WTC11 (cell line): ENCODE results near the gene SLC22A31. TPM values are rescaled to one million over a fixed set of nuclear protein-coding genes. Genes with fewer than 3 reads are reported as not detected.

Experiments used
- ATAC-seq: fragments of 200-7000 bp; cut with Tn5 transposase; 2 replicates; pipeline ENCODE4 v1.10.0; 2021; ENCODE audit warnings: mild to moderate bottlenecking, moderate library complexity
- CTCF ChIA-PET: fragments of 300-600 bp; sonication (Branson Sonifier 250); formaldehyde crosslinking; loops from one replicate; lab custom pipeline; 2021; ENCODE audit warnings: antibody characterized with exemption; lab: Charles Lee
- POLR2A ChIA-PET: fragments of 350-600 bp; sonication (Branson Sonifier 250); formaldehyde crosslinking; loops from one replicate; lab custom pipeline; 2021; ENCODE audit warnings: antibody characterized with exemption; lab: Charles Lee
- DNase-seq: peaks from one replicate; pipeline ENCODE4 v3.0.0; 2021; ENCODE audit warnings: low spot score
- H3K27ac Mint-ChIP-seq: 2 replicates; pipeline ENCODE4 v1.8.0; 2021; ENCODE audit warnings: mixed read lengths
- H3K27me3 Mint-ChIP-seq: 2 replicates; pipeline ENCODE4 v1.8.0; 2021; ENCODE audit warnings: low read depth, mild to moderate bottlenecking, moderate library complexity, mixed read lengths
- H3K36me3 Mint-ChIP-seq: 2 replicates; pipeline ENCODE4 v1.8.0; 2021; ENCODE audit warnings: mixed read lengths
- H3K4me1 Mint-ChIP-seq: 2 replicates; pipeline ENCODE4 v1.8.0; 2022; ENCODE audit warnings: mixed read lengths
- H3K4me3 Mint-ChIP-seq: 2 replicates; pipeline ENCODE4 v1.8.0; 2021; ENCODE audit warnings: mild to moderate bottlenecking, moderate library complexity, mixed read lengths
- H3K9me3 Mint-ChIP-seq: 2 replicates; pipeline ENCODE4 v1.8.0; 2021; ENCODE audit warnings: mixed read lengths
- ATF1 ChIP-seq: sonication (generic); formaldehyde crosslinking; IDR thresholded peaks from 2 replicates; pipeline ENCODE4 v1.8.1; 2023; ENCODE audit warnings: mild to moderate bottlenecking, moderate library complexity, missing genetic modification reagents
- EMX1 ChIP-seq: fragments of 250-450 bp; sonication (Bioruptor Pico); IDR thresholded peaks from 2 replicates; pipeline ENCODE4 v1.8.0; 2021; ENCODE audit warnings: mild to moderate bottlenecking
- HMGA2 ChIP-seq: fragments of 250-450 bp; sonication (Bioruptor Pico); IDR thresholded peaks from 2 replicates; pipeline ENCODE4 v1.4.0; 2021; ENCODE audit warnings: mild to moderate bottlenecking, moderate library complexity
- HMGXB4 ChIP-seq: sonication (generic); formaldehyde crosslinking; IDR thresholded peaks from 2 replicates; pipeline ENCODE4 v1.8.1; 2023; ENCODE audit warnings: mild to moderate bottlenecking, moderate library complexity, missing genetic modification reagents
- IRF2 ChIP-seq: sonication (generic); formaldehyde crosslinking; IDR thresholded peaks from 2 replicates; pipeline ENCODE4 v1.8.0; 2022; ENCODE audit warnings: low read depth, missing genetic modification reagents, borderline replicate concordance
- MYBL2 ChIP-seq: sonication (generic); formaldehyde crosslinking; IDR thresholded peaks from 2 replicates; pipeline ENCODE4 v1.8.1; 2023; ENCODE audit warnings: mild to moderate bottlenecking, moderate library complexity, missing genetic modification reagents
- NFE2L1 ChIP-seq: sonication (generic); formaldehyde crosslinking; IDR thresholded peaks from 2 replicates; pipeline ENCODE4 v1.8.1; 2023; ENCODE audit warnings: missing genetic modification reagents
- NFYB ChIP-seq: sonication (generic); formaldehyde crosslinking; conservative IDR thresholded peaks from 2 replicates; pipeline ENCODE4 v1.8.0; 2022; ENCODE audit warnings: low read depth, missing genetic modification reagents
- OVOL2 ChIP-seq: fragments of 250-450 bp; sonication (Bioruptor Pico); IDR thresholded peaks from 2 replicates; pipeline ENCODE4 v1.9.0; 2021; ENCODE audit warnings: mild to moderate bottlenecking, borderline replicate concordance
- PRRX2 ChIP-seq: fragments of 250-450 bp; sonication (Bioruptor Pico); IDR thresholded peaks from 2 replicates; pipeline ENCODE4 v1.8.0; 2021; ENCODE audit warnings: mild to moderate bottlenecking
- SOX15 ChIP-seq: fragments of 250-450 bp; sonication (Bioruptor Pico); IDR thresholded peaks from 2 replicates; pipeline ENCODE4 v1.9.0; 2021; ENCODE audit warnings: mild to moderate bottlenecking
- TEAD1 ChIP-seq: sonication (generic); formaldehyde crosslinking; IDR thresholded peaks from 2 replicates; pipeline ENCODE4 v1.8.0; 2022; ENCODE audit warnings: mild to moderate bottlenecking, missing genetic modification reagents
- TP53 ChIP-seq: sonication (generic); formaldehyde crosslinking; IDR thresholded peaks from 2 replicates; pipeline ENCODE4 v1.8.1; 2023; ENCODE audit warnings: mild to moderate bottlenecking, missing genetic modification reagents
- ZBTB43 ChIP-seq: sonication (generic); formaldehyde crosslinking; IDR thresholded peaks from 2 replicates; pipeline ENCODE4 v1.8.1; 2023; ENCODE audit warnings: mild to moderate bottlenecking, missing genetic modification reagents
- ZNF232 ChIP-seq: sonication (generic); formaldehyde crosslinking; IDR thresholded peaks from 2 replicates; pipeline ENCODE4 v1.8.0; 2022; ENCODE audit warnings: mild to moderate bottlenecking, missing genetic modification reagents
- ZNF396 ChIP-seq: fragments of 250-450 bp; sonication (Bioruptor Pico); IDR thresholded peaks from 2 replicates; pipeline ENCODE4 v1.8.0; 2021; ENCODE audit warnings: mild to moderate bottlenecking, moderate library complexity, borderline replicate concordance
- total RNA-seq: library from RNA; stranded (reverse); gene quantifications from 3 replicates; pipeline ENCODE4 v1.2.3, GENCODE V29; 2021
- TF ChIP-seq, protein P1 (sequence below): sonication (generic); formaldehyde crosslinking; IDR thresholded peaks from 2 replicates; pipeline ENCODE4 v1.8.0; 2023; ENCODE audit warnings: mild to moderate bottlenecking, missing genetic modification reagents
- TF ChIP-seq, protein P2 (sequence below): sonication (generic); formaldehyde crosslinking; IDR thresholded peaks from 2 replicates; pipeline ENCODE4 v1.8.0; 2022; ENCODE audit warnings: mild to moderate bottlenecking, missing genetic modification reagents
- TF ChIP-seq, protein P3 (sequence below): fragments of 250-450 bp; sonication (Bioruptor Pico); IDR thresholded peaks from 2 replicates; pipeline ENCODE4 v1.9.0; 2021; ENCODE audit warnings: mild to moderate bottlenecking, borderline replicate concordance

The SLC22A31 gene
- total RNA-seq, 1 experiment from 2014 or later = 12.1 TPM

GRCh38 chr16:89210904-89211515 lies 10.7 kb upstream of the SLC22A31 start (continued):
- TF ChIP-seq, protein P1, sequence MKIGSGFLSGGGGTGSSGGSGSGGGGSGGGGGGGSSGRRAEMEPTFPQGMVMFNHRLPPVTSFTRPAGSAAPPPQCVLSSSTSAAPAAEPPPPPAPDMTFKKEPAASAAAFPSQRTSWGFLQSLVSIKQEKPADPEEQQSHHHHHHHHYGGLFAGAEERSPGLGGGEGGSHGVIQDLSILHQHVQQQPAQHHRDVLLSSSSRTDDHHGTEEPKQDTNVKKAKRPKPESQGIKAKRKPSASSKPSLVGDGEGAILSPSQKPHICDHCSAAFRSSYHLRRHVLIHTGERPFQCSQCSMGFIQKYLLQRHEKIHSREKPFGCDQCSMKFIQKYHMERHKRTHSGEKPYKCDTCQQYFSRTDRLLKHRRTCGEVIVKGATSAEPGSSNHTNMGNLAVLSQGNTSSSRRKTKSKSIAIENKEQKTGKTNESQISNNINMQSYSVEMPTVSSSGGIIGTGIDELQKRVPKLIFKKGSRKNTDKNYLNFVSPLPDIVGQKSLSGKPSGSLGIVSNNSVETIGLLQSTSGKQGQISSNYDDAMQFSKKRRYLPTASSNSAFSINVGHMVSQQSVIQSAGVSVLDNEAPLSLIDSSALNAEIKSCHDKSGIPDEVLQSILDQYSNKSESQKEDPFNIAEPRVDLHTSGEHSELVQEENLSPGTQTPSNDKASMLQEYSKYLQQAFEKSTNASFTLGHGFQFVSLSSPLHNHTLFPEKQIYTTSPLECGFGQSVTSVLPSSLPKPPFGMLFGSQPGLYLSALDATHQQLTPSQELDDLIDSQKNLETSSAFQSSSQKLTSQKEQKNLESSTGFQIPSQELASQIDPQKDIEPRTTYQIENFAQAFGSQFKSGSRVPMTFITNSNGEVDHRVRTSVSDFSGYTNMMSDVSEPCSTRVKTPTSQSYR (CRISPR knock-in tag) = no peak
- TF ChIP-seq HMGXB4 (CRISPR knock-in tag) = no peak
- no peak for TF ChIP-seq ZNF396 (CRISPR knock-in tag)
- TF ChIP-seq TP53 (CRISPR knock-in tag) = no peak
- TF ChIP-seq OVOL2 (CRISPR knock-in tag) = no peak
- no peak for TF ChIP-seq NFYB (CRISPR knock-in tag)
- no peak for TF ChIP-seq TEAD1
- TF ChIP-seq HMGA2 (CRISPR knock-in tag) = no peak
- TF ChIP-seq IRF2 (CRISPR knock-in tag) = no peak
- TF ChIP-seq, all 79 proteins: peak for 0

GRCh38 chr16:89210165-89210903 lies 10.0 kb upstream of the SLC22A31 start:
- no peak overlapping the region for H3K27ac Mint-ChIP-seq
- ATAC-seq (no peak), DNase-seq (no peak)
- no peak overlapping the region for H3K4me3 Mint-ChIP-seq
- no peak for TF ChIP-seq SOX15 (CRISPR knock-in tag)
- TF ChIP-seq PRRX2 (CRISPR knock-in tag) = no peak
- no peak for TF ChIP-seq MYBL2 (CRISPR knock-in tag)
- TF ChIP-seq ATF1 (CRISPR knock-in tag) = no peak
- TF ChIP-seq, protein P2, sequence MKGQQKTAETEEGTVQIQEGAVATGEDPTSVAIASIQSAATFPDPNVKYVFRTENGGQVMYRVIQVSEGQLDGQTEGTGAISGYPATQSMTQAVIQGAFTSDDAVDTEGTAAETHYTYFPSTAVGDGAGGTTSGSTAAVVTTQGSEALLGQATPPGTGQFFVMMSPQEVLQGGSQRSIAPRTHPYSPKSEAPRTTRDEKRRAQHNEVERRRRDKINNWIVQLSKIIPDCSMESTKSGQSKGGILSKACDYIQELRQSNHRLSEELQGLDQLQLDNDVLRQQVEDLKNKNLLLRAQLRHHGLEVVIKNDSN (CRISPR knock-in tag) = no peak
- TF ChIP-seq, protein P3, sequence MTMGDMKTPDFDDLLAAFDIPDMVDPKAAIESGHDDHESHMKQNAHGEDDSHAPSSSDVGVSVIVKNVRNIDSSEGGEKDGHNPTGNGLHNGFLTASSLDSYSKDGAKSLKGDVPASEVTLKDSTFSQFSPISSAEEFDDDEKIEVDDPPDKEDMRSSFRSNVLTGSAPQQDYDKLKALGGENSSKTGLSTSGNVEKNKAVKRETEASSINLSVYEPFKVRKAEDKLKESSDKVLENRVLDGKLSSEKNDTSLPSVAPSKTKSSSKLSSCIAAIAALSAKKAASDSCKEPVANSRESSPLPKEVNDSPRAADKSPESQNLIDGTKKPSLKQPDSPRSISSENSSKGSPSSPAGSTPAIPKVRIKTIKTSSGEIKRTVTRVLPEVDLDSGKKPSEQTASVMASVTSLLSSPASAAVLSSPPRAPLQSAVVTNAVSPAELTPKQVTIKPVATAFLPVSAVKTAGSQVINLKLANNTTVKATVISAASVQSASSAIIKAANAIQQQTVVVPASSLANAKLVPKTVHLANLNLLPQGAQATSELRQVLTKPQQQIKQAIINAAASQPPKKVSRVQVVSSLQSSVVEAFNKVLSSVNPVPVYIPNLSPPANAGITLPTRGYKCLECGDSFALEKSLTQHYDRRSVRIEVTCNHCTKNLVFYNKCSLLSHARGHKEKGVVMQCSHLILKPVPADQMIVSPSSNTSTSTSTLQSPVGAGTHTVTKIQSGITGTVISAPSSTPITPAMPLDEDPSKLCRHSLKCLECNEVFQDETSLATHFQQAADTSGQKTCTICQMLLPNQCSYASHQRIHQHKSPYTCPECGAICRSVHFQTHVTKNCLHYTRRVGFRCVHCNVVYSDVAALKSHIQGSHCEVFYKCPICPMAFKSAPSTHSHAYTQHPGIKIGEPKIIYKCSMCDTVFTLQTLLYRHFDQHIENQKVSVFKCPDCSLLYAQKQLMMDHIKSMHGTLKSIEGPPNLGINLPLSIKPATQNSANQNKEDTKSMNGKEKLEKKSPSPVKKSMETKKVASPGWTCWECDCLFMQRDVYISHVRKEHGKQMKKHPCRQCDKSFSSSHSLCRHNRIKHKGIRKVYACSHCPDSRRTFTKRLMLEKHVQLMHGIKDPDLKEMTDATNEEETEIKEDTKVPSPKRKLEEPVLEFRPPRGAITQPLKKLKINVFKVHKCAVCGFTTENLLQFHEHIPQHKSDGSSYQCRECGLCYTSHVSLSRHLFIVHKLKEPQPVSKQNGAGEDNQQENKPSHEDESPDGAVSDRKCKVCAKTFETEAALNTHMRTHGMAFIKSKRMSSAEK = no peak
- TF ChIP-seq ZNF232 (CRISPR knock-in tag) = no peak
- no peak for TF ChIP-seq ZBTB43
- TF ChIP-seq NFE2L1 = no peak
- TF ChIP-seq EMX1 (CRISPR knock-in tag) = no peak
- no peaks in the 10 kb centered on the region for H3K36me3 Mint-ChIP-seq
- peaks cover 9% of the 10 kb centered on the region for H3K27me3 Mint-ChIP-seq
- no peaks in the 10 kb centered on the region for H3K4me1 Mint-ChIP-seq
- CTCF ChIA-PET = interaction anchor here (1.1 kb wide), 1 partner anchor 83 kb away, joined by 3 read pairs; no protein-coding TSS in a partner anchor
- POLR2A ChIA-PET = no interaction called here
- H3K9me3 Mint-ChIP-seq = no peaks in the 10 kb centered on the region
